Liver (tissue), 3 donors: ENCODE data around the gene TSHZ2.

Source experiments
- CTCF ChIP-seq: fragments of 150-350 bp; IDR thresholded peaks from 2 replicates; pipeline ENCODE4 v1.5.1; 2017; ENCODE audit warnings: improper control_type of control experiment, low read depth, low read length; ENCODE audit not compliant: missing input control
- FOXA1 ChIP-seq: IDR thresholded peaks from 2 replicates; pipeline ENCODE4 v1.6.1; 2016; ENCODE audit warnings: antibody characterized with exemption
- GABPA ChIP-seq, 2 donors: IDR thresholded peaks in 1 of 2; conservative IDR thresholded peaks in 1 of 2; 2 replicates each; pipeline ENCODE4 v1.6.1; 2016; ENCODE audit warnings: antibody characterized with exemption in 2 of 2, mild to moderate bottlenecking in 1 of 2, moderate library complexity in 1 of 2
- JUND ChIP-seq, 2 donors: IDR thresholded peaks; 2 replicates each; pipeline ENCODE4 v1.6.1; 2016; ENCODE audit warnings: antibody characterized with exemption in 2 of 2
- MAX ChIP-seq: IDR thresholded peaks from 2 replicates; pipeline ENCODE4 v1.6.1; 2016; ENCODE audit warnings: antibody characterized with exemption
- RAD21 ChIP-seq, 2 donors: IDR thresholded peaks; 2 replicates each; pipeline ENCODE4 v1.6.1; 2016; ENCODE audit warnings: antibody characterized with exemption in 2 of 2, mild to moderate bottlenecking in 2 of 2
- RXRA ChIP-seq, 2 donors: IDR thresholded peaks; 2 replicates each; pipeline ENCODE4 v1.6.1; 2017 to 2018; ENCODE audit warnings: antibody characterized with exemption in 2 of 2, mild to moderate bottlenecking in 1 of 2
- TAF1 ChIP-seq: conservative IDR thresholded peaks from 2 replicates; pipeline ENCODE4 v1.6.1; 2016; ENCODE audit warnings: antibody characterized with exemption, mild to moderate bottlenecking
- TF ChIP-seq, protein P1 (sequence below): IDR thresholded peaks from 2 replicates; pipeline ENCODE4 v1.6.1; 2016; ENCODE audit warnings: antibody characterized with exemption, mild to moderate bottlenecking
- TF ChIP-seq, protein P2 (sequence below): IDR thresholded peaks from 2 replicates; pipeline ENCODE4 v1.6.1; 2016; ENCODE audit warnings: antibody characterized with exemption
- TF ChIP-seq, protein P3 (sequence below): IDR thresholded peaks from 2 replicates; pipeline ENCODE4 v1.6.1; 2016; ENCODE audit warnings: antibody characterized with exemption
- donor health status: healthy.
- donor health status: healthy.

DNA sequence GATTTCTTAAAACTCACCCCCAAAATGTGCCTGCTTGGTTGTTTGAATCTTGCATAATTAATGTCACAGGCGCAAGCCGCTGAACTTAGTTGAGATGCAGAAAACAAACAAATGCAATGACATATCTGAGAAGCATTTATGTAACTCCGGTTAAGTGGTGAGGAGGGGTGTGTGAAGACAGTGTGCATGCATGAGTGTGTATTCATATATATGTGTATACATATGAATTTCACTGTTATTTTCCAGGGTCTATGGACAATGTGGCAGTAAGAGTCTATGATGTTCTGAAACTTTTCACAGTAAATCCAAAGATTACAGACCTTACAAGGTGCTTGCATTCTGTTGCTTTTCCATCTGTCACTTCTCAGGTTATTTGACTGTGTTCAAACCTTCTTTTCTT is 518.5 kb downstream of the TSHZ2 start:
- no peak for TF ChIP-seq CTCF
- TF ChIP-seq, protein P1, sequence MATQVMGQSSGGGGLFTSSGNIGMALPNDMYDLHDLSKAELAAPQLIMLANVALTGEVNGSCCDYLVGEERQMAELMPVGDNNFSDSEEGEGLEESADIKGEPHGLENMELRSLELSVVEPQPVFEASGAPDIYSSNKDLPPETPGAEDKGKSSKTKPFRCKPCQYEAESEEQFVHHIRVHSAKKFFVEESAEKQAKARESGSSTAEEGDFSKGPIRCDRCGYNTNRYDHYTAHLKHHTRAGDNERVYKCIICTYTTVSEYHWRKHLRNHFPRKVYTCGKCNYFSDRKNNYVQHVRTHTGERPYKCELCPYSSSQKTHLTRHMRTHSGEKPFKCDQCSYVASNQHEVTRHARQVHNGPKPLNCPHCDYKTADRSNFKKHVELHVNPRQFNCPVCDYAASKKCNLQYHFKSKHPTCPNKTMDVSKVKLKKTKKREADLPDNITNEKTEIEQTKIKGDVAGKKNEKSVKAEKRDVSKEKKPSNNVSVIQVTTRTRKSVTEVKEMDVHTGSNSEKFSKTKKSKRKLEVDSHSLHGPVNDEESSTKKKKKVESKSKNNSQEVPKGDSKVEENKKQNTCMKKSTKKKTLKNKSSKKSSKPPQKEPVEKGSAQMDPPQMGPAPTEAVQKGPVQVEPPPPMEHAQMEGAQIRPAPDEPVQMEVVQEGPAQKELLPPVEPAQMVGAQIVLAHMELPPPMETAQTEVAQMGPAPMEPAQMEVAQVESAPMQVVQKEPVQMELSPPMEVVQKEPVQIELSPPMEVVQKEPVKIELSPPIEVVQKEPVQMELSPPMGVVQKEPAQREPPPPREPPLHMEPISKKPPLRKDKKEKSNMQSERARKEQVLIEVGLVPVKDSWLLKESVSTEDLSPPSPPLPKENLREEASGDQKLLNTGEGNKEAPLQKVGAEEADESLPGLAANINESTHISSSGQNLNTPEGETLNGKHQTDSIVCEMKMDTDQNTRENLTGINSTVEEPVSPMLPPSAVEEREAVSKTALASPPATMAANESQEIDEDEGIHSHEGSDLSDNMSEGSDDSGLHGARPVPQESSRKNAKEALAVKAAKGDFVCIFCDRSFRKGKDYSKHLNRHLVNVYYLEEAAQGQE, result no peak
- TF ChIP-seq TAF1, result no peak
- no peak for TF ChIP-seq GABPA (IDR thresholded peaks at IDR 0.05 in 1 of 2, conservative IDR thresholded peaks at IDR 0.05 in 1 of 2)
- no peak for TF ChIP-seq MAX
- no peak for TF ChIP-seq RAD21 (IDR thresholded peaks at IDR 0.05)
- TF ChIP-seq, protein P2, sequence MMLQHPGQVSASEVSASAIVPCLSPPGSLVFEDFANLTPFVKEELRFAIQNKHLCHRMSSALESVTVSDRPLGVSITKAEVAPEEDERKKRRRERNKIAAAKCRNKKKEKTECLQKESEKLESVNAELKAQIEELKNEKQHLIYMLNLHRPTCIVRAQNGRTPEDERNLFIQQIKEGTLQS, result no peak
- TF ChIP-seq RXRA (IDR thresholded peaks at IDR 0.05), result no peak
- TF ChIP-seq JUND (IDR thresholded peaks at IDR 0.05), result no peak
- TF ChIP-seq, protein P3, sequence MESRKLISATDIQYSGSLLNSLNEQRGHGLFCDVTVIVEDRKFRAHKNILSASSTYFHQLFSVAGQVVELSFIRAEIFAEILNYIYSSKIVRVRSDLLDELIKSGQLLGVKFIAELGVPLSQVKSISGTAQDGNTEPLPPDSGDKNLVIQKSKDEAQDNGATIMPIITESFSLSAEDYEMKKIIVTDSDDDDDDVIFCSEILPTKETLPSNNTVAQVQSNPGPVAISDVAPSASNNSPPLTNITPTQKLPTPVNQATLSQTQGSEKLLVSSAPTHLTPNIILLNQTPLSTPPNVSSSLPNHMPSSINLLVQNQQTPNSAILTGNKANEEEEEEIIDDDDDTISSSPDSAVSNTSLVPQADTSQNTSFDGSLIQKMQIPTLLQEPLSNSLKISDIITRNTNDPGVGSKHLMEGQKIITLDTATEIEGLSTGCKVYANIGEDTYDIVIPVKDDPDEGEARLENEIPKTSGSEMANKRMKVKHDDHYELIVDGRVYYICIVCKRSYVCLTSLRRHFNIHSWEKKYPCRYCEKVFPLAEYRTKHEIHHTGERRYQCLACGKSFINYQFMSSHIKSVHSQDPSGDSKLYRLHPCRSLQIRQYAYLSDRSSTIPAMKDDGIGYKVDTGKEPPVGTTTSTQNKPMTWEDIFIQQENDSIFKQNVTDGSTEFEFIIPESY, result no peak
- TF ChIP-seq FOXA1, result no peak
